Measurements from ENCODE around the gene CLP1.

GRCh38 chr11:57649826-57650738 lies 7.5 kb upstream of the CLP1 start, which contains the start of gene YPEL4:
- TF ChIP-seq POLR2A (IDR thresholded peaks at IDR 0.05): no peak
- no peak for TF ChIP-seq CTCF (IDR thresholded peaks at IDR 0.05)

Data from tibial nerve (tissue), 3 donors.